Activated naive CD4-positive, alpha-beta T cell treated with Interleukin-2 at 50 U/mL for 16 hours (primary cell): ENCODE results near the gene PTPRN2.

Experiments used
- DNase-seq: peaks from one replicate; pipeline ENCODE4 v3.0.0-alpha.2; 2020

The PTPRN2 gene

DNA sequence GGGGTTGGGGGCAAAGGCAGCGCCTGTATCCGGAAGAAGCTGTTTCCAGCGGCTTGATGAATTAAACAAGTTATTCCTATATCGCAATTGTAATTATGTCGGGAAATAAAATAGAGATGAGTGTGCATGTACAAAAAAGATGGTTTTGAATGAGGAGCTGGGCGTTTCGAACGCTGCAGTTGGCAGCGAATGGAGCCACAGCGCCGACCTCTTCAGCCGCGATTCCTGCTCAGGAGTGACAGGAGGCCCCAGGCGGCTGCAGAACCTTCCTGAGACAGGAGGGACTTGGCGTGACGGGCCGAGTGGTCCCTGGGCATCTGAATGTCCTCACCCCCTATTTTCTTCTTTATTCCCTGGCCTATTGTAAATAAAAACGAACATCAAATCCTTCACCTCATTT lies 1065.9 kb downstream of the PTPRN2 start:
- no peak for DNase-seq

DNA sequence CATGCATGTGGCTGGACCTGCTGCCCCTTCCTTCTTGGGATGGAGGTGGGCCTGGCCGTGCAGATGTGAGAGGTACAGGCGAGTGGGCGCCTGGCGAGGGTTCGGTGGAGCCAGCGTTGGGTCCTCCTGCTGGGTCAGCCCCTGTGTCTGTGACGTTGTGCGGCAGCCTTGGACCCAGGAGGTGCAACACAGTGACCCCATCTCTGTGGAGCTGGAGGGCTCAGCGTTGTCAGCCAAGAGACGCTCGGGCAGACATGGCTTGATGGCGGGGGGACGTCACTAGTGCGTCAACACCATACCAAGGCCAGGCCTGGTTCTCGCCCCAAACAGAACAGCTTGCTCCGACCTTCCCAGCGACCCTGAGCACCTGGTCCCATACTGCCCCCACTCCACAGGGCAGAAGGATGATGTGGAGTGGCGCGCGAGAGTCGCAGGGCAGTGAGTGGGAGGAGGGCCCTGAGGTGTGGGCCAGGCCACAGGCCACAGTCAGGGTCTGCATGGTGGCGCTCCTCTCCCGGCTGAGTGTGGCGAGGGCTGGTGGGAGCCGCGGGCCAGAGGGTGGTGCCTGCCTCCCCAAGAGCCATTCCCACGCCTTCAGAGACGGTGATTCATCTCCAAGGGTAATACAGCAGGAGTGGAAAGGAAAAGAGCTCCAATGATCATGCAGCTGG lies 1066.4 kb downstream of the PTPRN2 start:
- no peak for DNase-seq

DNA sequence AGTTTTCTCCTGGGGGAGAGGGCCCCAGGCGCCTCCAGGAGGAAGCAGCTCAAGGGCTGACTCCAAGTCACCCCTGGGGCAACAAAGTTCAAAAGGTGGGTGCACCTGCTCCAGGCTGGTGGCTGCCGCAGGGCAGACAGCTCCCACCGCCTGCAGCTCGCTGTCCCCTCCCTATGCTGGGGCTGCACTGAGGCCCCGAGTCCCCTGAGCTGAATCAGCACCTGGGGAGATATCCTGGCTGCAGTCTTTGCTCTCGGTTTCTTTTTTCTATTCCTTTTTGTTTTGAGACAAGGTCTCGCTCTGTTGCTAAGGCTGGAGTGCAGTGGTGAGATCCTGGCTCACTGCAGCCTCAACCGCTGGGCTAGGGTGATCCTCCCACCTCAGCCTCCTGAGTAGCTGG lies 1067.4 kb downstream of the PTPRN2 start:
- DNase-seq = no peak

DNA sequence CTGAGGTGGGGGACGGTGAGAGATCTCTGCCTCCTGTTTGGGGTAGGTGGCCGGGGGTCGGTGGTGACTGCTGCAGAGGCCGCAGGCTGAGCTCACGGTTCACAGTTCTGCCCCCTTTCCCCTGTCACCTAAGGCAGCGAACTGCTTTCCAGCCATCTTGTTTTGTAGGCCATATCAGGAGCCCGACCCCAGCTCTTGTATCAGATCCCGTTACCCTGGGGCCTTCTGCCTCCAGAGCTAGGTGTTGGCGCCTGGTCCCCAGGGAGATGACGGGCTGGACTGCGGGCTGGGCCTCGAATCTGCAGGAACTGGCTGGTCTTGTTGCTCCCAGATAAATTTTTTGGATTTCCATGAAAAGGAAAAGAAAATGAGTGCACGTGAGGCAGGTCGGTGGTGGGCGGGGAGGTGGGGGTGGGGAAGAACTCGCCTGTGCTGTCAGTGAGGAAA lies 1067.8 kb downstream of the PTPRN2 start:
- no peak for DNase-seq

DNA sequence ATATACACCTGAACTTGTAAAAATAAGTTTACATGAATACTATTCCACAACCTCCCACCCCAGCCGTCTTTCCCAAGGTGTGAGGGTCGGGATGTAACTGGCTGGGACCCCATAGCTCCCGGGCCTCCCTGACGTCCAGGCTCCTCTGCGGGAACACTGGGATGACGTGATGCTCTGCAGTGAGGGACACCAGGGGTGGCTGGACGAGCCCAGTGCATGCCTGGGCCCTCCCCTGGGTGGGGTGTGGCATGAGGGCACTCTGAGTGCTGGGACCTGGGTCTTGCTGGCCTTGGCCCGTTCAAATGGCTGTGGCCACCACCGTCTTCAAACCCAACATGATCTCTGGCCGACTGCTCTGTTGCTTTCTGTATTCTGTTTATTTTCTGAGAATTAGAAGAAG lies 1068.4 kb downstream of the PTPRN2 start:
- no peak for DNase-seq

DNA sequence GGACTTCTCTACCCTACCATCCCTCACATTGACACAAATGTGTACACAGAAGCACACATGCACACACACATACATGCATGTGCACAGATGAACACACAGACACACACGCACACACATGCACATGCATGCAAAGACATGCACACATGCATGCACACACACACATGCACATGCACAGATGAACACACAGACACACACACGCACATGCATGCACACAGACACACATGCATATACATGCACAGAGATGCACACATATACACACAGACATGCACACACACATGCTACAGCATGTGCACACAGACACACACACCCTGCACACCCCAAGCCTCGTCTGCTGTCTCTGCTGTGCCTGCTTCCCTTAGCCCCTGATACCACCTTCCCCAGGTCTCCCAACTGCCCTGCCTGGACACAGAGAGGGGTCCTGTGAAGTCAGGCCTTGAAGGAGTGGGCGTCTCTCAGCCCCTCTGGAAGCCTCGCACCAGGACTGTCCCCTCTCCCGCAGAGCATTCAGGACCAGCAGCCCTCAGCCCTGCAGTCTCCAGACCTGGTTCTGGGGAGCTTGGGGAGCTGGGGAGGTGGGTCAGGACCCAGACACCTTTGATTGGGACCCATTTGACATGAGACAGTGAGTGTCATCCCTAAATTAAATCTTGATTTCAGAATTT lies 1069.0 kb downstream of the PTPRN2 start:
- no peak for DNase-seq

DNA sequence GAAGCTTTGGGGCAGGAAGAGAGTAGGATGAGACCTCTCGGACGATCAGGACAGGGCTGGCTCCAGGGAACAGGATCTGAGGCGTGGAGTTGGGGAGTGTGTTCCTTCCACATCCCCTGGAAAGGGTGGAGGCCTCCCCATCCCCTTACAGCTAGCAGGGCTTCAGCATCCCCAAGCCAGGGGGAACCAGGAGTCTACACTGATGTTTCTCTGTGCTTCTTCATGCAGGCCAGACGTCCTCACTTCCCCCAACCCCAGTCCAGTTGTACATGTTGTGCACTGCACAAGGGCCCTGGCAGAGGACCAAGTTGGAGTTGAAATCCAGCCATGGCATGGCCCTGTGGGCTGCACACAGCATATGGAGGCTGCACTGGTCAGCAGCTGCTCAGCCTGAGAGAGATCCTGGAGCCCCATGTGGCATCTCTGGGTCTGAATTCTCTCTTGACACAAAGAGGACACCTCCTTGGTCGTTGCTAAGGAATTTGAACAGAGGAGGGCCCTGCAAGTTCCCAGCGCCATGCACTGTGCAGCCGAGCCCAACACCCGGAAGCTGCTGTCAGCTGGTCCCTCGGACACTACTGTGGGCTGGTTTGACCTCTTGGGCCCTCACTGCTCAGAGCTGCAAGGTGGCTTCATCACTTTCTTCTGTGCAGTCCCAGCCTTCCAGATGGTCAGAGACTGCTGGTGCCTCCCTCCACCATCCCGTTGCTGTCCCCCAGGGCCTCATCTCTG lies 1069.7 kb downstream of the PTPRN2 start:
- DNase-seq = no peak

DNA sequence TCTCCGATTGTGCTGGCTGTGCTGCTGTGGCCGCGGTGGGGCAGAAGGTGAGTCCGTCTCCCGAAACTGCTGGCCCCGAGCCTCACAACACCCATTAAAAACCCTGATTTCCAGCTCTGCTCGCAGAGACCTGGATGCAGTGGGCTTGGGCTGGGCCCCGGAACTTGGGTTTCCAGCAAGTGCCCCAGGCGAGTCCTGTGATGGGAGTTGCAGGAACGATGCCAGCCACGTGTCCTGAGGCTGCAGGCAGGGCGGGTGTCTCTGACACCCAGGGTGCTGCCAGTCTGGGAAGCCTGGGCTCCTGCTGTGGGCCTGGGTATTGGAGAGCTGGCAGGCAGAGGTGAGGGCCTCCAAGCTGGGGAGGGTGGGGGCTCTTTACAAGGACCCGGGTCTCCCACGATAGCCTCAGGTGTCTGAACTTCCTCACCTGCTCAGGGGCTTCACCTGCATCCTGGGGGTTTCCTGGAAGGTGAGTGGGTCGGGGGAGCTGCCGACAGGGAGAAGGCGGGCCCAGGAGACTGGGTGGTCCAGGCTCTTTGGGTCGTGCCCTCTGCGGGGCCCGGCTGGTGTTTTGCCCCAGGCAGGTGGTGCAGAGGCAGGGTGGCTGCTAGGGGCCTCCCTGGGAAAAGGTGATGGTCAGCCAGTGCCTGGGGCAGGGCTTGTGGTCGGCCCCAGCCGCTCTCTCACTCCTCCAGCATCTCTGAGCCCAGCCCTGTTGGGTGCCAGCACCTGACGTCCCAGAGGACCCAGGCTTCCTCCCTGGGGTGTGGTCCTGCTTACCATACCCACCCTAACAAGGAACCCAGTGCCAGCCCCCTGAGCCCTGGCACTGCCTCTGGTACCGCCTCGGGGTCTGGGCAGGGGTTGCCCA lies 1070.5 kb downstream of the PTPRN2 start:
- DNase-seq = no peak

DNA sequence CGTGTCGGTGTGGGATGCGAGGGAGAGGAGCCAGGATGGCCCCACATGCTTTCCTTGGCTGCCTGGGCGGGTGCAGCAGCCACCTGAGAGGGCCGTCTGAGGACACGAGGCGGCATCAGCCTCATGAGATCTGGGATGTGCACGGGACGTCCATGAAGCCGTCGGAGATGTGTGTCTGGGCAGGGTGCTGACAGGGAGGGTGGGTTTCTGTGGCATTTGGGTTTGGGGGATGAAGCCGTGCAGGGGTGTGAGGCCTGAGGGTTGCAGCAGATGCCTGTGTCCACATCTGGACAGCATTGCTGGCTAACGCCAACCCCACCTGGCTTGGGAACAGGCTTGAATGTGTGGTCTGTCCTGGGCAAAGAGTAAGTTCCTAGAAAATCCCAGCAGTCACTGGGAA lies 1071.3 kb downstream of the PTPRN2 start:
- DNase-seq = no peak

DNA sequence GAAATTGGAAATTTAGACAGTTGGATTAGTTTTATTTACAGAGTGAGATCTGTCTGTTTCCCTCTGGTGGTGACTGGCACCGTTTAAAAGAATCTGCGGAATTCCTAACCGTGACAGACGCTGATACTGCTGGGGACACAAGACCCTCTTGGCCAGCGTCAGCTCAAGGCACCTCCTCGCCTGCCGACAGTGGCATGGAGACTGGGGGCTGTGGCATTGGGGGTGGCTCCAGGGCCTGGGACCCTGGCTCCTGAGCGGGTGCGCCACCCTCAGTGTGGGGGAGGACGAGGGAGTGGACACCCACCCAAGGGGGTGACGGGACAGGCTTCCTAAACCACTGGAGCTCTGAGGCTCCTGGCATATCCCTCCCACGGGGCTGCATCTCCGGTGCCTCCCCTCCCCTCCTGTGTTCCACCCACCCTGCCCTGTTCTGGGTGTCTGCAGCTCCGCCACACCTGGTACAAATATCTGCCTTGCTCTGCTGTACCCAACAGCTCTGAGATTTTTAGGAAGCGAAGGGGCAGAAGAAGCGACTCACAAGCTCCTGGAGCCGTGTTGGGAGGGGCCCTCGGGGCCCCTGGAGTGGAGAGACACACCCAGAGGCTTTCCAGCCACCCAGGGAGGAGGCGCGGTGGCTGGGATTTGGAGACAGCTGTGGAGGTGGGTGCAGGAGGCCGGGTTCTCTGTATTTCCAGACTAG lies 1072.1 kb downstream of the PTPRN2 start:
- DNase-seq = no peak

DNA sequence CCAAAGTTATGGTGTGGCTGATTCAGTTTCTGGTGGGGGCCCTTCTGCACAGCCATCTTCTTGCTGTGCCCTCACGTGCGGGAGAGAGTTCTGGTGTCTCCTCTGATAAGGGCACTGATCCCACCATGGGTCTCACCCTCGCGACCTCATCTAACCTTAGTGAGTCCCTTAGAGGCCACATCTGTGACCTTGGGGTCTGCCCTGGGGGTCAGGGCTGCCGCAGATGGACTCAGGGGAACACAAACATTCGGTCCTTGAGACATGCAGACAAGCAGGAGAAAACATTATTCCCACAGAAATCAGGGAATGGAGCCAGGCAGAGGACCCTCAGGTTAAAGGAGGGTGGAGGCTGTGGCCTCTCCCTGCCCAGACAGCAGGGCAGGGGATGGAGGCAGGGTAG lies 1072.9 kb downstream of the PTPRN2 start:
- DNase-seq = no peak

DNA sequence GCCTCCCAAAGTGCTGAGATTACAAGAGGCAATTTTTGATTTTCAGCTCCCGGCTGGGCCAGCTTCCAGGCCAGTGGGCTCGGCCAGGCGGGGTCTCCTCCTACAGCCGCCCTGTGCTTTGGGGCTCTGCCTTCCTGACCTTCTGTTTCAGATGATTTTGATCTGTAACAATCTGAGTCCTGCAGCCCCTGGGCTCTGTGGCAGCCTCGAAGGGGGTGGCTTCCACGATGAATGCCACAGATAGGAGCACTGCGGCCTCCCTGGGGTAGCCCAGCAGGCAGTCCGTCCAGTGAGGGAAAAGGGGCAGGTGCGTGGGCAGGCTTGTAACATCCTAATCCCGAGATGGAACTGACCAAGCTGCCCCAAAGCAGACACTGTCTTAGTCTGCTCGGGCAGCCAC lies 1073.3 kb downstream of the PTPRN2 start:
- DNase-seq = no peak

DNA sequence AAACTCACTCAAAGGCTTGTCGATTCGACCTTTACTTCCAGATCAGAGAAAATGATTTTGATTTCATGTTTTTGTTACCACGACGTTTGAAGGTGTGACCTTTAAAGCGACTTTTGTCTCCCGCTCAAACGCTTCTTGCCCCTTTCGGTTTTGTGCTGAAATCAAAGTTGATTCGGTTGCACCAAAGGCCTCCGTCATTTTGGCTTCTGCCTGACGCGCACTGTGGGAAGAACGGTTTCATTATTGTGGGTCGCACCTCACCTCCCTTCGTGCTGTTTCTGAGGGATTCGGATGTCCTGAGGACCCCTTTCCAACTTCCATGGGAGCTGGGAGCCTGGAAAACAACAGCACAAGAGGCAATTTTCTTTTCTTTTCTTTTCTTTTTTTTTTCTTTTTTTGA lies 1073.9 kb downstream of the PTPRN2 start:
- no peak for DNase-seq

DNA sequence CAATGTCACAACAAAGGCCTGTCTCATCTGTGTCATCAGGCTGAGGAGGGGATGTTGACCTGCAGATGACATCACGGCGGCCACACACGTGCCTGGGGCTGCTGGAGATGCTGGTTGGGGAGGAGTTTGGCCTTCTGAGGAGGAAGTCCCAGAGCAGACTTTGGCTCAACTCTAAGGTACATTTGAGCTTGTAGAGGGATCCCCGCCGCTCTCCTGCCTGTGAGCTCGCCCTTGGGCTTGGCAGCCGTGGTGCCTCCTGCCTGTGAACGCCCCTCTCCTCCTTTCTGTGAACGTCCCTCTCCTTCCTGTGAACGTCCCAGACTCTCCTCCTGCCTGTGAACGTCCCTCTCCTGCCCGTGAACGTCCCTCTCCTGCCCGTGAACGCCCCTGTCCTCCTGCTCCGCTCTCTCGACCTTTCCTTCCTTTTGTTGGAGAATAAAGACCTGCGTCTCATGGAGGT lies 1074.4 kb downstream of the PTPRN2 start:
- DNase-seq = no peak

DNA sequence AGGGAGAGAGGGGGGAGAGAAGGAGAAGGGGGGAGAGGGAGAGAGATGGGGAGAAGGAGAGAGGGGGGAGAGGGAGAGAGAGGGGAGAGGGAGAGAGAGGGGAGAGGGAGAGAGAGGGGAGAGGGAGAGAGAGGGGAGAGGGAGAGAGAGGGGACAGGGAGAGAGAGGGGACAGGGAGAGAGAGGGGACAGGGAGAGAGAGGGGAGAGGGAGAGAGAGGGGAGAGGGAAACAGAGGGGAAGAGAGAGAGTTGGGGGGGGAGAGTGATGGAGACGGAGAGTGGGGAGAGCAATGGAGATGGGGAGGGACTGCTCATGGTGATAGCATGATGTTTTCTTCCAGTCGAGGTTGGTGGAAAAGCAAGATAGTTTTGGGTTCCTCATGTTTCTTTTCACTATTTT lies 1078.4 kb downstream of the PTPRN2 start:
- DNase-seq = no peak

DNA sequence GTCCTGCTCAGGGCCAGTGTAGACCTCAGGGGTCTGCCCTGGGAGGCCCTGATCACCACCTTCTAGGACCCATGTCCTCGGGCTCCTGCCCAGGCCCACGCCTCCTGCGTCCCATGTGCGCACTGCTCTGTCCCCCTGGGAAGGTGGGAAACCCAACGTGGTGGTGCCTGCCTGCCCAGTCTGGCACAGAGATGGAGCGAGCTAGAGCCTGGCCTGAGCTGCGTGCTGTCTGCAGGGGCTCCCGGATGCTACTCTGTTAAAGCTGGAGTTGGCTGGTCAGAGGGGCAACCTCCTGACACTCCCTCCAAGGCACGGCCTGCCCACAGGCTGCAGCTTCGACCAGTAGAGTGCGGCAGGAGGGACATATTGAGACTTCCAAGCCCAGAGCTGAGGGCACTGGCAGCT lies 1079.1 kb downstream of the PTPRN2 start:
- DNase-seq = no peak

DNA sequence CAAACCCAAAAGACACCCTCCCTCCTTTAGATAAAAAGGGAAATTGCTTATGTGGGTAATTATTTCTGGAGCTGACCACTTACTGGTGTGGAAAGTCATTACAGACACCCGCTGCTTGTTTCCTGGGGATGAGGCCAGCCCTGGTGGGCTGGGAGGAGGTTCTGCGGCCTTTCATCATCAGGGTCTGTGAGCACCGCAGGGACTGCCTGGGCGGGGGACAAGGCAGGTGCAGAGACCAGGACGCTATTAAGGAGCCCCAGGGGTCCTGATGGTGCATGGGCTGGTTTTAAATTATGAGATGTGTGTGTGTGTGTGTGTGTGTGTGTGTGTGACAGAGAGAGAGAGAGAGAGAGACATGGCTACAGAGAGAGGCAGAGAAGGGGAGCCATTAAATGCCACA lies 1079.6 kb downstream of the PTPRN2 start:
- no peak for DNase-seq

DNA sequence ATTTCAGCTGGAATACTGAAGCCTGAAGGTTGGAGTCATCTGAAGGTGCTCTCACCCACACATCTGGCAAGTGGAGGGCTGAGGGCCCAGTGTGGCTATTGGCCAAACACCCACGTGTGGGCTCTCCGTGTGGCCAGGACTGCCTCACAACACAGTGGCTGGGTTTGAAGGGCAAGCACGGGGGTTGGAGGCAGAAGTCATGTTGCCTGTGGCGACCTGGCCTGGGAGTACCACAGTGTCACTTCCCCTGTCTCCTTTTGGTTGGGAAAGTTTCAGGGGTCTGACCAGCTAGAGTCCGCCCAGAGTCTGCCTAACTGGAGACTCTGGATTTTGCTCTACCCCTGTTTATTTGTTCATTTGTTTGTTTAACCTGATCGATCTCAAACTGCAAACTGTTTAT lies 1081.4 kb downstream of the PTPRN2 start:
- DNase-seq = no peak

DNA sequence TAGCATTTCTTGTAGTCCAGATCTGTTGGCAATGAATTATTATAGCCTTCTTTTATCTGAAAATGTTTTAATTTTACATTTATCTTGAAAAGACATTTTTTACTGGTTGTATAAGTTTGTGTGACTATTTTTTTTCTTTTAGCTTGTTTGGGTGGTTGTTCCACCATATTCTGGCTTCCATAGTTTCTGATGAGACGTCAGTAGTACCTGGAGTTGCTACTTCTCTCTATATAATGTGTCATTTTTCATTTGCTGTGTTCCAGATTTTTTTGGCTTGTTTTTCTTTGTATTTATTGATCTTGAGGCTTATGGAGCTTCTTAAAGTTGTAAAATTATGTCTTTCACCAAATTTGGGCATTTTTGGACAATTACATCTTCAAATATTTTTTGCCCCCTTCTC lies 1082.0 kb downstream of the PTPRN2 start:
- DNase-seq = no peak

DNA sequence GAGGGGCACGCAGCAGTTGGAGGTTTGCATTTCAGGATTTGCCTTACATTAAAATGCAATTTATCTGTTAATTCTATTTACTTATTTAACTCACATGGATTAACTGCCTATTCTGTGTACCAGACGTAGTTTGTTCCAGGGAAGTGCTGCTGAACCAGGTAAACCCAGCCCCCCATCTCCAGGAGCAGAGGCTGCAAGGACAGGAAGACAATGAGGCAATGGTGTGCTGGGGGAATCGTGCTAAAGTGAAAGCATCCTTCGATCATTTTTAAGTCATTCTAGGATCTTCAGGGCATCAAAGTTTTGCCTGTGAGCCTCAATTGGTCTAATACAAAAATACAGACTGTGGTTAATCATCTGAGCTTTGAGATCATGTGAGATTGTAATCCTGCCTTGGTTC lies 1084.4 kb downstream of the PTPRN2 start:
- DNase-seq = no peak

DNA sequence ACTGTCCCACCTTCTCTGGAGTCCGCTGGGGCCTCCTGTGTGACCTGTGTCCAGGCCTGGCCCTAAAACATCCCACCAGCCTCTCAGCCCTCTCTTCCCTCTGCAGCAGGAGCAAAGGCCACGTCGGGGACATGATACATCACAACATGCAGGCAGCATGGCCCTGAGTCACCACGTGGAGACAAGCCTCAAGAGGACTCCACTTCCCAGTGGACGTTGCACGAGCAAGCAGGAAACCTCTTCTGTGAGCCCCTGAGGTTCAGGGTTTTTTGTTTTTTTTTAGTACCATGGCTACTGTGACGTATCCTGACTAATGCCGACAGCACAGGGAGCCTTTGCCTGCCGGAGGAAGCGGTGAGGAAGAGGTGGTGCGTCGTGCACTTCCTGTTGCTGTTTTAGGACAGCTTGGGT lies 1084.9 kb downstream of the PTPRN2 start:
- peak; percentile 55 for DNase-seq

DNA sequence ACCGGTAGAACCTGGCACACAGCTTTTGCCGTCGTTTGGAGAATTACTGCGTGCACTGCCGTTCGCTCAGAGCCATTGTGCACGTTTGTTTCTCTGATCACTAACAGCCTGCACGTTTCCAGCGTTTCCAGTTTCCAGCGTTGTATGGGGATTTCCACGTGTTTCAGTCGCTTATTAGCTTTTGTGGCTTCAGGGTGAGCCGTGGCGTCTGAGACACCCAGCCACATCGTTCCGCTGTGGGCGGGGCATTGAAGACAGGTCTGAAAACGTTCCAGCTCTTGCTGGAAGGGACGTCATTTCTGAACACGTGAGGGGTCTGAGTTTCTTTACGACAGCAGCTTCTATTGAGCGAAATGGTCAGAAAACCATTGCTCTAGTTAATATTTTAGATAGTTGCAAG lies 1086.0 kb downstream of the PTPRN2 start:
- peak; percentile 50 for DNase-seq
